ENCODE data around the gene USP2.

- no peak for TF ChIP-seq POLR2A (IDR thresholded peaks at IDR 0.05; ENCODE audit: low read depth, low read length)
- no peak for TF ChIP-seq CTCF (conservative IDR thresholded peaks at IDR 0.05; ENCODE audit: low read depth, low read length)
- TF ChIP-seq BHLHE40 (IDR thresholded peaks at IDR 0.05; ENCODE audit: low read depth, low read length), result no peak
- no peak for TF ChIP-seq FOS (IDR thresholded peaks at IDR 0.05; ENCODE audit: low read depth, low read length)
Observed at GRCh38 chr11:119396835-119397234, 15.3 kb upstream of the USP2 start.

All from IMR-90 (cell line).